Mesenchymal stem cell (in vitro differentiated cells and primary cell): ENCODE measurements around the gene AP1S1.
A peak's percentile ranks its signal among the peaks of the same experiment; 100 is the strongest.

Experiments
- DNase-seq: peaks from one replicate; pipeline ENCODE4 v3.0.0-alpha.2; 2013
- H2AFZ ChIP-seq: one replicate; pipeline ENCODE4 v1.6.1; 2013; ENCODE audit warnings: low read depth, mild to moderate bottlenecking, control low read depth, inconsistent platforms, low read length, moderate library complexity
- H2AK5ac ChIP-seq: 2 replicates; pipeline ENCODE4 v1.6.1; 2013; ENCODE audit warnings: low read length, moderate library complexity, mild to moderate bottlenecking, inconsistent platforms; ENCODE audit not compliant: severe bottlenecking
- H2BK120ac ChIP-seq: one replicate; pipeline ENCODE4 v1.6.1; 2013; ENCODE audit warnings: low read depth, mild to moderate bottlenecking, inconsistent platforms, low read length, moderate library complexity
- H2BK12ac ChIP-seq, 2 experiments: one replicate each; pipeline ENCODE4 v1.6.1; 2013; ENCODE audit warnings: inconsistent platforms in 2 of 2, low read length in 2 of 2, mild to moderate bottlenecking in 2 of 2, moderate library complexity in 2 of 2, control low read depth in 1 of 2
- H2BK15ac ChIP-seq: one replicate; pipeline ENCODE4 v1.6.1; 2013; ENCODE audit warnings: mild to moderate bottlenecking, low read depth, inconsistent platforms; ENCODE audit not compliant: poor library complexity, severe bottlenecking
- H2BK5ac ChIP-seq: 2 replicates; pipeline ENCODE4 v1.6.1; 2013; ENCODE audit warnings: low read depth, mild to moderate bottlenecking, low read length, control low read depth, inconsistent platforms; ENCODE audit not compliant: poor library complexity, severe bottlenecking
- H3K14ac ChIP-seq, 2 experiments: one replicate each; pipeline ENCODE4 v1.6.1; 2013; ENCODE audit warnings: inconsistent platforms in 2 of 2, low read length in 2 of 2, control low read depth in 1 of 2, mild to moderate bottlenecking in 1 of 2, moderate library complexity in 1 of 2
- H3K18ac ChIP-seq, 2 experiments: one replicate each; pipeline ENCODE4 v1.6.1; 2013; ENCODE audit warnings: inconsistent platforms in 2 of 2, low read length in 2 of 2, control low read depth in 1 of 2, low read depth in 1 of 2, mild to moderate bottlenecking in 1 of 2
- H3K23ac ChIP-seq, 2 experiments: one replicate each; pipeline ENCODE4 v1.6.1; 2013; ENCODE audit warnings: inconsistent platforms in 2 of 2, low read length in 2 of 2, mild to moderate bottlenecking in 2 of 2, moderate library complexity in 2 of 2, control low read depth in 1 of 2
- H3K27ac ChIP-seq: 2 replicates; pipeline ENCODE4 v1.5.1; 2013; ENCODE audit warnings: mild to moderate bottlenecking, moderate library complexity, low read length, control low read depth, inconsistent platforms; ENCODE audit not compliant: poor library complexity, severe bottlenecking
- H3K27me3 ChIP-seq, 2 experiments: 2 replicates each; pipeline versions ENCODE4 v1.6.1 to v1.7.0; 2013; ENCODE audit warnings: low read length in 2 of 2, mild to moderate bottlenecking in 2 of 2, moderate library complexity in 2 of 2, control low read depth in 1 of 2, inconsistent platforms in 1 of 2; ENCODE audit not compliant: control insufficient read depth in 1 of 2, insufficient read depth in 1 of 2
- H3K36me3 ChIP-seq, 2 experiments: 2 replicates each; pipeline versions ENCODE4 v1.6.1 to v1.7.0; 2013; ENCODE audit warnings: low read length in 2 of 2, control low read depth in 1 of 2, inconsistent platforms in 1 of 2, low read depth in 1 of 2, mild to moderate bottlenecking in 1 of 2; ENCODE audit not compliant: insufficient read depth in 2 of 2, control insufficient read depth in 1 of 2
- H3K4ac ChIP-seq, 2 experiments: one replicate each; pipeline ENCODE4 v1.6.1; 2013; ENCODE audit warnings: inconsistent platforms in 2 of 2, low read length in 2 of 2, mild to moderate bottlenecking in 2 of 2, moderate library complexity in 2 of 2, control low read depth in 1 of 2, low read depth in 1 of 2
- H3K4me1 ChIP-seq: 2 replicates; pipeline ENCODE4 v1.6.1; 2013; ENCODE audit warnings: low read depth, low read length, control low read depth; ENCODE audit not compliant: control insufficient read depth, insufficient read depth
- H3K4me2 ChIP-seq: 2 replicates; pipeline ENCODE4 v1.6.1; 2013; ENCODE audit warnings: low read length, mild to moderate bottlenecking, inconsistent platforms; ENCODE audit not compliant: poor library complexity, severe bottlenecking
- H3K4me3 ChIP-seq, 2 experiments: 2 replicates each; pipeline versions ENCODE4 v1.5.1 to v1.7.0; 2013; ENCODE audit warnings: low read length in 2 of 2, mild to moderate bottlenecking in 2 of 2, control low read depth in 1 of 2, low read depth in 1 of 2; ENCODE audit not compliant: insufficient read depth in 1 of 2
- H3K79me1 ChIP-seq: replicated peaks from 2 replicates; pipeline ENCODE4 v1.6.1; 2013; ENCODE audit warnings: mild to moderate bottlenecking, control low read depth, low read length, inconsistent platforms; ENCODE audit not compliant: poor library complexity, severe bottlenecking
- H3K9ac ChIP-seq: 2 replicates; pipeline ENCODE4 v1.7.0; 2013; ENCODE audit warnings: mild to moderate bottlenecking, low read length, moderate library complexity
- H3K9me3 ChIP-seq: 2 replicates; pipeline ENCODE4 v1.7.0; 2013; ENCODE audit warnings: mild to moderate bottlenecking, low read length; ENCODE audit not compliant: control insufficient read depth
- H4K8ac ChIP-seq: one replicate; pipeline ENCODE4 v1.6.1; 2013; ENCODE audit warnings: inconsistent platforms, mild to moderate bottlenecking, low read length, moderate library complexity
- H4K91ac ChIP-seq: one replicate; pipeline ENCODE4 v1.6.1; 2013; ENCODE audit warnings: mild to moderate bottlenecking, low read length, inconsistent platforms
- WGBS: methylation state at CpG from one replicate; pipeline ENCODE4 v1.1.7; 2013; ENCODE audit warnings: mixed read lengths; 5-methylcytosine and 5-hydroxymethylcytosine counted together

AP1S1 gene

GRCh38 chr7:101162551-101163278 is 8.4 kb downstream of the AP1S1 start:
- Histone ChIP-seq H4K91ac (no peak overlapping the region), H2AFZ (no peak overlapping the region), H2BK5ac (no peak overlapping the region), H3K4ac (no peak overlapping the region), H3K27me3 (peaks cover 29 to 43% of the 10 kb centered on the region in 2 experiments), H4K8ac (no peak overlapping the region), H3K36me3 (peaks cover 35 to 36% of the 10 kb centered on the region in 2 experiments), H3K4me1 (peaks cover 67% of the 10 kb centered on the region), H3K27ac (no peak overlapping the region), H3K14ac (no peak overlapping the region), H3K9me3 (no peaks in the 10 kb centered on the region), H3K18ac (no peak overlapping the region), H2BK15ac (peak overlapping the region; percentile 17), H2BK120ac (no peak overlapping the region), H3K4me3 (peak overlapping the region in 1 of 2 experiments; percentile 35), H3K4me2 (peak overlapping the region; percentile 89), H2AK5ac (no peak overlapping the region), H2BK12ac (no peak overlapping the region), H3K79me1 (peaks cover 10% of the 10 kb centered on the region), H3K23ac (no peak overlapping the region), H3K9ac (no peak overlapping the region)
- DNase-seq, result peak; percentile 52
- WGBS, result 4% methylated on average over 15 of the region's 74 CpGs

GRCh38 chr7:101163279-101164070 is 9.2 kb downstream of the AP1S1 start:
- H3K4ac ChIP-seq, result no peak overlapping the region
- H3K4me3 ChIP-seq, result peak overlapping the region; percentile 41 to 65
- H2AFZ ChIP-seq, result no peak overlapping the region
- H4K8ac ChIP-seq, result no peak overlapping the region
- WGBS, result under 1% methylated on average over 66 of the region's 92 CpGs
- DNase-seq, result no peak
- no peaks in the 10 kb centered on the region for H3K9me3 ChIP-seq
- no peak overlapping the region for H3K18ac ChIP-seq
- no peak overlapping the region for H2BK5ac ChIP-seq
- H2BK120ac ChIP-seq, result no peak overlapping the region
- peak overlapping the region in 1 of 2 experiments; percentile 23 for H3K23ac ChIP-seq
- no peak overlapping the region for H3K27ac ChIP-seq
- no peak overlapping the region for H2BK12ac ChIP-seq
- H3K9ac ChIP-seq, result no peak overlapping the region
- peaks cover 8% of the 10 kb centered on the region for H3K79me1 ChIP-seq
- no peak overlapping the region for H2BK15ac ChIP-seq
- H3K4me2 ChIP-seq, result peak overlapping the region; percentile 92
- no peak overlapping the region for H4K91ac ChIP-seq
- peaks cover 69% of the 10 kb centered on the region for H3K4me1 ChIP-seq
- H3K14ac ChIP-seq, result no peak overlapping the region
- H3K27me3 ChIP-seq, result peaks cover 36 to 50% of the 10 kb centered on the region in 2 experiments
- H2AK5ac ChIP-seq, result no peak overlapping the region
- peaks cover 28 to 31% of the 10 kb centered on the region in 2 experiments for H3K36me3 ChIP-seq

DNA sequence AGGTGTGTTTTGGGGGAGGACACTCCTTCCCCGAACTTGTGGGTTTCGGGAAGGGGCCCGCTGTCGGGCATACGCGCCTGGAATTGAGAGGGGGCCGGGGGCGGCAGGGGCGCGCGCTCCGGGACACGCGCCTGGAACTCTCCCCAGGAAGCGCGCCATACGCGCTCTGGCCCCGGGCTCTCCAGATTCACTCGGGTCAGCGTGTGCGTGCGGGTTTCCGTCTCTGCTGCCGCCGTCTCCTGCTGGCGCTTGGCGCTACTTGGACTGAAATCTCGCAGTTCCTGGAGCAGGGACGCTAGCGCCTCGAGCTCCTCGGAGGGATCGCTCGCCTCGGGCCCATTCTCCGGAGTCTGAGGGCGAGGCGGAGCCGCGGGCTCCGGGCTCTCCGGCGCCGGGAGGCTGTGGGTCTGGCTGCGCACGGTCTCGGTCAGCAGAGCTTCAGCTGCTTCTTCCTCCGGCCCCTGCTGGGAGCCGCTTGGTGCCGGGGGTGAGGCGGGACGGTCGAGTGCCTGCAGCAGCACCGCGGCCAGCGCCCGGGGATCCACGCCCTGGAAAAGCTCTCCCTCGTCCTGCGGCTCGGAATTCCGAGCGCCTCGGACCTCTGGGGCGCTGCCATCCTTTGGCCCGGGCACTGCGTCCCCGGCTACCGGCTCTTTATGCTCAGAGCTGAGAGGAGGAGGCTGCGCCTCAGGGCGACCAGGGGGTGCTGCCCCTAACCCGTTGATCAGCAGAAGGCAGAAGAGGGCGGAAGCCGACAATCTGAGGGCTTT is 10.0 kb downstream of the AP1S1 start:
- peaks cover 20 to 24% of the 10 kb centered on the region in 2 experiments for H3K36me3 ChIP-seq
- H2BK15ac ChIP-seq, result no peak overlapping the region
- DNase-seq, result peak; percentile 79
- peak overlapping the region; percentile 22 to 49 for H3K4me3 ChIP-seq
- H3K9me3 ChIP-seq, result no peaks in the 10 kb centered on the region
- peak overlapping the region in 1 of 2 experiments; percentile 23 for H3K23ac ChIP-seq
- H3K14ac ChIP-seq, result no peak overlapping the region
- H2BK120ac ChIP-seq, result no peak overlapping the region
- H3K27ac ChIP-seq, result no peak overlapping the region
- no peak overlapping the region for H2BK5ac ChIP-seq
- no peak overlapping the region for H4K91ac ChIP-seq
- H3K27me3 ChIP-seq, result peaks cover 44 to 58% of the 10 kb centered on the region in 2 experiments
- 2% methylated on average over 73 of the region's 75 CpGs for WGBS
- peaks cover 68% of the 10 kb centered on the region for H3K4me1 ChIP-seq
- no peak overlapping the region for H2AFZ ChIP-seq
- no peak overlapping the region for H3K18ac ChIP-seq
- H3K4ac ChIP-seq, result no peak overlapping the region
- no peak overlapping the region for H2BK12ac ChIP-seq
- no peak overlapping the region for H2AK5ac ChIP-seq
- no peak overlapping the region for H3K9ac ChIP-seq
- H4K8ac ChIP-seq, result no peak overlapping the region
- H3K79me1 ChIP-seq, result peaks cover 4% of the 10 kb centered on the region
- peak overlapping the region; percentile 92 for H3K4me2 ChIP-seq
